Mesodermal cell (in vitro differentiated cells): Measurements from ENCODE around the gene CCDC186.

Experiments used
- H3K27ac ChIP-seq: 2 replicates; pipeline ENCODE4 v1.7.0; 2013; ENCODE audit warnings: mild to moderate bottlenecking, low read depth, low read length, moderate library complexity; ENCODE audit not compliant: severe bottlenecking
- H3K36me3 ChIP-seq: 2 replicates; pipeline ENCODE4 v1.7.1; 2013; ENCODE audit warnings: mild to moderate bottlenecking, low read length, moderate library complexity; ENCODE audit not compliant: control insufficient read depth, insufficient read depth
- H3K4me1 ChIP-seq: one replicate; pipeline ENCODE4 v1.7.1; 2013; ENCODE audit warnings: mild to moderate bottlenecking, low read length; ENCODE audit not compliant: insufficient read depth, control insufficient read depth, poor library complexity, severe bottlenecking
- H3K4me3 ChIP-seq: 2 replicates; pipeline ENCODE4 v1.7.0; 2013; ENCODE audit warnings: low read length, control low read depth, mild to moderate bottlenecking; ENCODE audit not compliant: insufficient read depth, poor library complexity, severe bottlenecking; ENCODE audit errors: extremely low read depth
- H3K9me3 ChIP-seq: 2 replicates; pipeline ENCODE4 v1.7.1; 2013; ENCODE audit warnings: mild to moderate bottlenecking, low read length, moderate library complexity; ENCODE audit not compliant: control insufficient read depth
- WGBS, 2 experiments: methylation state at CpG; one replicate each; pipeline ENCODE4 v1.1.5; 2013; ENCODE audit warnings: missing lambda C conversion rate in 2 of 2; ENCODE audit not compliant: insufficient coverage in 2 of 2; 5-methylcytosine and 5-hydroxymethylcytosine counted together

The CCDC186 gene

GRCh38 chr10:114175667-114176066, 1.7 kb upstream of the CCDC186 start:
- Histone ChIP-seq H3K36me3 (no peaks in the 10 kb centered on the region), H3K4me1 (no peaks in the 10 kb centered on the region), H3K4me3 (no peak overlapping the region), H3K9me3 (no peaks in the 10 kb centered on the region), H3K27ac (no peak overlapping the region)
- no CpG with 5 or more reads among the region's 1 CpG for WGBS, 2 experiments

GRCh38 chr10:114174695-114175188, 739 bp upstream of the CCDC186 start:
- no peaks in the 10 kb centered on the region for H3K4me1 ChIP-seq
- no peaks in the 10 kb centered on the region for H3K9me3 ChIP-seq
- 14 to 15% methylated on average over 17 to 18 of the region's 19 CpGs for WGBS, 2 experiments
- no peak overlapping the region for H3K27ac ChIP-seq
- peak overlapping the region; percentile 96 for H3K4me3 ChIP-seq
- peaks cover 5% of the 10 kb centered on the region for H3K36me3 ChIP-seq

GRCh38 chr10:114173603-114173920, 441 bp downstream of the CCDC186 start:
- Histone ChIP-seq H3K36me3 (peaks cover 5% of the 10 kb centered on the region), H3K27ac (peak overlapping the region; percentile 87), H3K4me1 (no peaks in the 10 kb centered on the region), H3K4me3 (peak overlapping the region; percentile 96), H3K9me3 (peaks cover 4% of the 10 kb centered on the region)
- WGBS, 2 experiments: 0% methylated on average over 5 to 12 of the region's 23 CpGs

GRCh38 chr10:114172776-114173602, 1.0 kb downstream of the CCDC186 start:
- peak overlapping the region; percentile 96 for H3K4me3 ChIP-seq
- peaks cover 9% of the 10 kb centered on the region for H3K9me3 ChIP-seq
- 71 to 83% methylated on average over 2 of the region's 9 CpGs for WGBS, 2 experiments
- peaks cover 6% of the 10 kb centered on the region for H3K36me3 ChIP-seq
- no peak overlapping the region for H3K27ac ChIP-seq
- no peaks in the 10 kb centered on the region for H3K4me1 ChIP-seq

- WGBS, 2 experiments: no CpG with 5 or more reads among the region's 1 CpG
- peak overlapping the region; percentile 96 for H3K4me3 ChIP-seq
Measured at GRCh38 chr10:114172216-114172615, 1.8 kb downstream of the CCDC186 start.

GRCh38 chr10:114168450-114169009, 5.5 kb downstream of the CCDC186 start:
- Histone ChIP-seq H3K27ac (no peak overlapping the region), H3K9me3 (peaks cover 10% of the 10 kb centered on the region), H3K4me1 (no peaks in the 10 kb centered on the region), H3K4me3 (no peak overlapping the region), H3K36me3 (peaks cover 16% of the 10 kb centered on the region)
- 100% methylated on average over 2 to 3 of the region's 3 CpGs for WGBS, 2 experiments

More at GRCh38 chr10:114172216-114172615, 1.8 kb downstream of the CCDC186 start:
- H3K27ac ChIP-seq: no peak overlapping the region
- peaks cover 12% of the 10 kb centered on the region for H3K36me3 ChIP-seq
- peaks cover 10% of the 10 kb centered on the region for H3K9me3 ChIP-seq
- H3K4me1 ChIP-seq: no peaks in the 10 kb centered on the region

- 84 to 100% methylated on average over 1 to 2 of the region's 3 CpGs for WGBS, 2 experiments
- Histone ChIP-seq H3K9me3 (peaks cover 10% of the 10 kb centered on the region), H3K27ac (no peak overlapping the region), H3K4me1 (no peaks in the 10 kb centered on the region), H3K36me3 (peaks cover 17% of the 10 kb centered on the region), H3K4me3 (no peak overlapping the region)
Measured at GRCh38 chr10:114167985-114168384, 6.0 kb downstream of the CCDC186 start.

GRCh38 chr10:114166494-114166893, 7.5 kb downstream of the CCDC186 start:
- Histone ChIP-seq H3K4me3 (no peak overlapping the region), H3K36me3 (peaks cover 24% of the 10 kb centered on the region), H3K27ac (no peak overlapping the region), H3K4me1 (no peaks in the 10 kb centered on the region), H3K9me3 (peaks cover 10% of the 10 kb centered on the region)
- 100% methylated on average over 1 of the region's 3 CpGs for WGBS, 2 experiments

GRCh38 chr10:114166043-114166442, 8.0 kb downstream of the CCDC186 start:
- H3K27ac ChIP-seq: no peak overlapping the region
- WGBS, 2 experiments: 81 to 92% methylated on average over 2 to 3 of the region's 3 CpGs
- peaks cover 24% of the 10 kb centered on the region for H3K36me3 ChIP-seq
- H3K9me3 ChIP-seq: peaks cover 10% of the 10 kb centered on the region
- no peaks in the 10 kb centered on the region for H3K4me1 ChIP-seq
- no peak overlapping the region for H3K4me3 ChIP-seq

GRCh38 chr10:114163062-114163461, 10.9 kb downstream of the CCDC186 start:
- Histone ChIP-seq H3K4me3 (no peak overlapping the region), H3K4me1 (no peaks in the 10 kb centered on the region), H3K27ac (peak overlapping the region; percentile 41), H3K36me3 (peaks cover 19% of the 10 kb centered on the region), H3K9me3 (peaks cover under 1% of the 10 kb centered on the region)
- 100% methylated on average over 1 of the region's 2 CpGs; no CpG with 5 or more reads in 1 of the 2 experiments for WGBS, 2 experiments

- H3K4me3 ChIP-seq: no peak overlapping the region
- H3K36me3 ChIP-seq: peaks cover 27% of the 10 kb centered on the region
- H3K4me1 ChIP-seq: no peaks in the 10 kb centered on the region
- WGBS, 2 experiments: 100% methylated on average over 1 of the region's 2 CpGs; no CpG with 5 or more reads in 1 of the 2 experiments
- H3K9me3 ChIP-seq: no peaks in the 10 kb centered on the region
- no peak overlapping the region for H3K27ac ChIP-seq
Measured at GRCh38 chr10:114157912-114158311, 16.1 kb downstream of the CCDC186 start.
